Endothelial cell of umbilical vein (primary cell): ENCODE measurements around the gene SORT1. TPM values are rescaled to one million over a fixed set of nuclear protein-coding genes. Genes with fewer than 3 reads are reported as not detected.

Source experiments
- BruUV-seq: library from RNA; stranded (reverse); fragments of 400-500 nt; replicated peaks from 2 replicates; lab custom pipeline; 2021; lab: Mats Ljungman, UMichigan
- CTCF ChIA-PET: fragments of 300-600, 350-600 bp; sonication (Branson Sonifier 250); formaldehyde crosslinking; loops from one replicate; lab custom pipeline; 2021; ENCODE audit warnings: antibody characterized with exemption, inconsistent platforms; lab: Charles Lee
- POLR2A ChIA-PET: fragments of 300-600, 350-600 bp; sonication (Branson Sonifier 250); formaldehyde crosslinking; loops from one replicate; lab custom pipeline; 2021; ENCODE audit warnings: antibody characterized with exemption, inconsistent platforms; lab: Charles Lee
- DNase-seq: peaks from one replicate; pipeline ENCODE4 v3.0.0-alpha.2; 2011; ENCODE audit warnings: low read depth, low spot score
- FAIRE-seq: peaks from 2 replicates; lab custom pipeline; 2011; peaks lifted over from hg19 to GRCh38; lab: Jason Lieb, UNC
- H2AFZ ChIP-seq: 2 replicates; pipeline ENCODE4 v1.6.0; 2012; ENCODE audit warnings: low read depth, low read length, control low read depth, inconsistent platforms
- H3K27ac ChIP-seq: 2 replicates; pipeline ENCODE4 v1.5.1; 2011; ENCODE audit warnings: low read depth, mild to moderate bottlenecking, control low read depth, low read length, moderate library complexity; ENCODE audit not compliant: insufficient read depth
- H3K27me3 ChIP-seq, 2 experiments: 2 replicates each; pipeline versions ENCODE4 v1.6.0 to v1.6.1; 2011; ENCODE audit warnings: low read length in 2 of 2, mixed read lengths in 1 of 2; ENCODE audit not compliant: control insufficient read depth in 2 of 2, insufficient read depth in 2 of 2
- H3K36me3 ChIP-seq, 2 experiments: 2 replicates in 1 of 2; 3 replicates in 1 of 2; pipeline ENCODE4 v1.5.1; 2011; ENCODE audit warnings: low read length in 2 of 2, mild to moderate bottlenecking in 1 of 2, moderate library complexity in 1 of 2; ENCODE audit not compliant: control insufficient read depth in 2 of 2, insufficient read depth in 2 of 2; ENCODE audit errors: extremely low read depth in 1 of 2
- H3K4me1 ChIP-seq: 3 replicates; pipeline ENCODE4 v1.5.1; 2011; ENCODE audit warnings: mild to moderate bottlenecking, low read length; ENCODE audit not compliant: control insufficient read depth, insufficient read depth; ENCODE audit errors: extremely low read depth
- H3K4me2 ChIP-seq: 2 replicates; pipeline ENCODE4 v1.6.1; 2011; ENCODE audit warnings: low read length, control low read depth, mixed read lengths; ENCODE audit not compliant: insufficient read depth
- H3K4me3 ChIP-seq, 3 experiments: fragments of 200-600 bp in 1 of 3; sonication (generic), shearing (Covaris generic) in 1 of 3; replicated peaks in 1 of 3; 2 replicates each; pipeline ENCODE4 v1.5.1; 2011 to 2016; ENCODE audit warnings: control low read depth in 3 of 3, low read length in 3 of 3, mild to moderate bottlenecking in 2 of 3, inconsistent platforms in 1 of 3, low read depth in 1 of 3, moderate library complexity in 1 of 3; ENCODE audit not compliant: insufficient read depth in 1 of 3
- H3K79me2 ChIP-seq: 2 replicates; pipeline ENCODE4 v1.6.0; 2012; ENCODE audit warnings: low read length, inconsistent platforms; ENCODE audit not compliant: control insufficient read depth, insufficient read depth
- H3K9ac ChIP-seq: replicated peaks from 2 replicates; pipeline ENCODE3; 2011; ENCODE audit warnings: low read length, control low read depth; ENCODE audit not compliant: insufficient read depth; ENCODE audit errors: extremely low read depth
- H3K9me1 ChIP-seq: replicated peaks from 3 replicates; pipeline ENCODE4 v1.6.0; 2011; ENCODE audit warnings: mild to moderate bottlenecking, low read length; ENCODE audit not compliant: control insufficient read depth, insufficient read depth; ENCODE audit errors: extremely low read depth
- H3K9me3 ChIP-seq: replicated peaks from 2 replicates; pipeline ENCODE4 v1.5.1; 2012; ENCODE audit warnings: low read length, inconsistent platforms; ENCODE audit not compliant: control insufficient read depth, insufficient read depth
- H4K20me1 ChIP-seq: replicated peaks from 2 replicates; pipeline ENCODE3; 2011; ENCODE audit warnings: mild to moderate bottlenecking, low read length; ENCODE audit not compliant: control insufficient read depth, insufficient read depth; ENCODE audit errors: extremely low read depth
- CTCF ChIP-seq, 2 donors: IDR thresholded peaks; 1 replicate in 1 of 2; 2 replicates in 1 of 2; pipeline ENCODE4 v1.5.1; 2011; ENCODE audit warnings: low read length in 2 of 2, mild to moderate bottlenecking in 2 of 2, moderate library complexity in 2 of 2, control low read depth in 1 of 2, inconsistent platforms in 1 of 2, low read depth in 1 of 2; ENCODE audit not compliant: insufficient read depth in 1 of 2; ENCODE audit errors: extremely low read depth in 1 of 2
- EZH2 ChIP-seq: IDR thresholded peaks from 2 replicates; pipeline ENCODE4 v1.6.1; 2012; ENCODE audit warnings: borderline replicate concordance, low read depth, mild to moderate bottlenecking, moderate library complexity, low read length, inconsistent platforms; ENCODE audit not compliant: severe bottlenecking
- FOS ChIP-seq: IDR thresholded peaks from 2 replicates; pipeline ENCODE4 v1.6.1; 2011; ENCODE audit warnings: mild to moderate bottlenecking, low read length, moderate library complexity, borderline replicate concordance; ENCODE audit not compliant: insufficient read depth
- GATA2 ChIP-seq: IDR thresholded peaks from 2 replicates; pipeline ENCODE4 v1.7.0; 2011; ENCODE audit warnings: low read depth, mild to moderate bottlenecking, moderate library complexity, mixed read lengths, low read length; ENCODE audit not compliant: insufficient read length, insufficient read depth
- JUN ChIP-seq: IDR thresholded peaks from 2 replicates; pipeline ENCODE4 v1.6.1; 2011; ENCODE audit warnings: borderline replicate concordance, low read depth; ENCODE audit not compliant: insufficient read length, insufficient read depth
- MAX ChIP-seq: IDR thresholded peaks from 2 replicates; pipeline ENCODE4 v1.6.1; 2011; ENCODE audit not compliant: insufficient read depth, insufficient read length
- MYC ChIP-seq: IDR thresholded peaks from one replicate; pipeline ENCODE4 v1.6.1; 2011; ENCODE audit warnings: mild to moderate bottlenecking, low read depth, low read length
- POLR2A ChIP-seq: IDR thresholded peaks from 2 replicates; pipeline ENCODE4 v1.6.1; 2012; ENCODE audit warnings: low read depth, mild to moderate bottlenecking, control low read depth, low read length
- POLR2AphosphoS5 ChIP-seq: IDR thresholded peaks from 2 replicates; pipeline ENCODE4 v1.6.1; 2012; ENCODE audit warnings: low read depth, mild to moderate bottlenecking, control low read depth, low read length, moderate library complexity; ENCODE audit not compliant: insufficient read depth
- dilution Hi-C: fragments of 300-500 bp; cut with MboI; formaldehyde crosslinking; loops from one replicate; pipeline ENCODE4 v1.15.0; 2019; ENCODE audit warnings: low sequenced_read_pairs; ENCODE audit not compliant: extremely low pct_ligation_motif_present
- intact Hi-C: fragments of 100-400 bp; cut with micrococcal nuclease; formaldehyde crosslinking; loops from one replicate; pipeline ENCODE4 v1.10.0; 2022
- polyA plus RNA-seq, 4 experiments: library from polyadenylated mRNA; depleted of rRNA in 3 of 4; stranded (reverse) in 3 of 4; unstranded in 1 of 4; fragments of >200 nt; gene quantifications; 2 replicates each; pipeline versions ENCODE4 v1.2.1 to v1.2.3, GENCODE V29; 2011 to 2012; ENCODE audit warnings: missing spikeins in 1 of 4
- total RNA-seq: library from RNA; stranded (reverse); gene quantifications from 2 replicates; pipeline ENCODE4 v1.2.3, GENCODE V29; 2021

The SORT1 gene
- total and polyA plus RNA-seq, 2 donors (not counting 3 experiments of a cell fraction or from before 2014, with no cell fraction given) = 6.8 to 17.8 TPM

- H3K4me1 ChIP-seq = no peaks in the 10 kb centered on the region
- no peak for FAIRE-seq
- BruUV-seq = no TSS peak
- no peak overlapping the region for H3K4me3 ChIP-seq
- H3K9me1 ChIP-seq = no peaks in the 10 kb centered on the region
- H3K4me2 ChIP-seq = no peak overlapping the region
- ChIA-PET CTCF (interaction anchor here (1.4 kb wide), 1 partner anchor 19 kb away, joined by 7 read pairs; no protein-coding TSS in a partner anchor), POLR2A (no interaction called here)
- H3K79me2 ChIP-seq = no peaks in the 10 kb centered on the region
- H2AFZ ChIP-seq = no peak overlapping the region
- no peak overlapping the region for H3K27ac ChIP-seq
- dilution Hi-C loops (no loop called here), intact Hi-C loops (no loop called here)
- no peak for DNase-seq
- TF ChIP-seq FOS (no peak), MYC (no peak), EZH2 (no peak), CTCF (IDR thresholded peaks at IDR 0.05; ENCODE audit: extremely low read depth in 1 of 2, insufficient read depth in 1 of 2, low read depth in 1 of 2, low read length in 2 of 2) (no peak), POLR2A (no peak), POLR2AphosphoS5 (no peak), GATA2 (no peak), MAX (no peak), JUN (no peak)
- H3K9ac ChIP-seq = no peak overlapping the region
- H3K36me3 ChIP-seq = no peaks in the 10 kb centered on the region
- peaks cover 9 to 11% of the 10 kb centered on the region in 2 experiments for H3K27me3 ChIP-seq
- H3K9me3 ChIP-seq = no peaks in the 10 kb centered on the region
- no peaks in the 10 kb centered on the region for H4K20me1 ChIP-seq
Measured at GRCh38 chr1:109296782-109297181, 100.9 kb downstream of the SORT1 start.
